ENCODE measurements around the gene CORO6. TPM values are rescaled to one million over a fixed set of nuclear protein-coding genes. Genes with fewer than 3 reads are reported as not detected.

Gene CORO6
- total and polyA plus RNA-seq, 5 donors from 2014 or later: 0.15 to 4.3 (median 0.45) TPM; not detected in 1

GRCh38 chr17:29577001-29577370 lies 45.7 kb downstream of the CORO6 start:
- Mint-ChIP-seq H3K36me3 (peaks cover 28% of the 10 kb centered on the region), H3K27ac (no peak overlapping the region), H3K9me3 (peaks cover 0 to 1% (median 0%) of the 10 kb centered on the region in 7 donors), H3K27me3 (no peaks in the 10 kb centered on the region), H3K4me3 (no peak overlapping the region), H3K4me1 (peaks cover 5 to 13% (median 7%) of the 10 kb centered on the region in 4 donors)
- DNase-seq (no peak), ATAC-seq (ENCODE audit: low read depth in 2 of 2) (no peak)
- peaks cover 4% of the 10 kb centered on the region for H3K4me1 ChIP-seq (ENCODE audit: control insufficient read depth, insufficient read depth, low read length, poor library complexity, severe bottlenecking)
- H3K9me3 ChIP-seq (ENCODE audit: control insufficient read depth in 2 of 2, low read length in 2 of 2): no peaks in the 10 kb centered on the region
- peaks cover 37% of the 10 kb centered on the region for H3K36me3 ChIP-seq (ENCODE audit: control insufficient read depth, insufficient read depth, low read length)
- no peak overlapping the region for H3K4me3 ChIP-seq (ENCODE audit: low read depth, low read length)
- no peak overlapping the region for H3K27ac ChIP-seq (ENCODE audit: insufficient read depth, low read length, poor library complexity, severe bottlenecking)
- H3K27me3 ChIP-seq (ENCODE audit: control insufficient read depth, insufficient read depth, low read length): no peaks in the 10 kb centered on the region

- Mint-ChIP-seq H3K36me3 (peaks cover 28% of the 10 kb centered on the region), H3K27me3 (no peaks in the 10 kb centered on the region), H3K27ac (no peak overlapping the region), H3K4me3 (no peak overlapping the region), H3K9me3 (peaks cover 0 to 1% (median 0%) of the 10 kb centered on the region in 7 donors), H3K4me1 (peaks cover 5 to 13% (median 7%) of the 10 kb centered on the region in 4 donors)
- Histone ChIP-seq H3K27me3 (ENCODE audit: control insufficient read depth, insufficient read depth, low read length) (no peaks in the 10 kb centered on the region), H3K4me3 (ENCODE audit: low read depth, low read length) (no peak overlapping the region), H3K27ac (ENCODE audit: insufficient read depth, low read length, poor library complexity, severe bottlenecking) (no peak overlapping the region), H3K4me1 (ENCODE audit: control insufficient read depth, insufficient read depth, low read length, poor library complexity, severe bottlenecking) (peaks cover 4% of the 10 kb centered on the region), H3K9me3 (ENCODE audit: control insufficient read depth in 2 of 2, low read length in 2 of 2) (no peaks in the 10 kb centered on the region), H3K36me3 (ENCODE audit: control insufficient read depth, insufficient read depth, low read length) (peaks cover 33% of the 10 kb centered on the region)
- no peak for DNase-seq
- ATAC-seq (ENCODE audit: low read depth in 2 of 2): no peak
Measured at GRCh38 chr17:29576214-29577000, 46.3 kb downstream of the CORO6 start.

GRCh38 chr17:29575511-29576213 lies 47.0 kb downstream of the CORO6 start:
- Histone ChIP-seq H3K4me1 (ENCODE audit: control insufficient read depth, insufficient read depth, low read length, poor library complexity, severe bottlenecking) (peaks cover 4% of the 10 kb centered on the region), H3K27me3 (ENCODE audit: control insufficient read depth, insufficient read depth, low read length) (no peaks in the 10 kb centered on the region), H3K36me3 (ENCODE audit: control insufficient read depth, insufficient read depth, low read length) (peaks cover 33% of the 10 kb centered on the region), H3K9me3 (ENCODE audit: control insufficient read depth in 2 of 2, low read length in 2 of 2) (no peaks in the 10 kb centered on the region), H3K4me3 (ENCODE audit: low read depth, low read length) (no peak overlapping the region), H3K27ac (ENCODE audit: insufficient read depth, low read length, poor library complexity, severe bottlenecking) (no peak overlapping the region)
- H3K4me3 Mint-ChIP-seq: peak overlapping the region in 1 of 4 donors; percentile 71
- peaks cover 28% of the 10 kb centered on the region for H3K36me3 Mint-ChIP-seq
- H3K9me3 Mint-ChIP-seq: peaks cover 0 to 3% (median 0%) of the 10 kb centered on the region in 7 donors
- H3K4me1 Mint-ChIP-seq: peaks cover 5 to 18% (median 12%) of the 10 kb centered on the region in 4 donors
- no peaks in the 10 kb centered on the region for H3K27me3 Mint-ChIP-seq
- no peak for DNase-seq
- no peak for ATAC-seq (ENCODE audit: low read depth in 2 of 2)
- H3K27ac Mint-ChIP-seq: no peak overlapping the region

- peak overlapping the region in 1 of 4 donors; percentile 71 for H3K4me3 Mint-ChIP-seq
- peaks cover 0 to 14% (median 8%) of the 10 kb centered on the region in 4 donors for H3K4me1 Mint-ChIP-seq
- H3K27ac Mint-ChIP-seq: no peak overlapping the region
- Histone ChIP-seq H3K4me1 (ENCODE audit: control insufficient read depth, insufficient read depth, low read length, poor library complexity, severe bottlenecking) (no peaks in the 10 kb centered on the region), H3K27me3 (ENCODE audit: control insufficient read depth, insufficient read depth, low read length) (no peaks in the 10 kb centered on the region), H3K36me3 (ENCODE audit: control insufficient read depth, insufficient read depth, low read length) (peaks cover 33% of the 10 kb centered on the region), H3K4me3 (ENCODE audit: low read depth, low read length) (no peak overlapping the region), H3K9me3 (ENCODE audit: control insufficient read depth in 2 of 2, low read length in 2 of 2) (no peaks in the 10 kb centered on the region), H3K27ac (ENCODE audit: insufficient read depth, low read length, poor library complexity, severe bottlenecking) (no peak overlapping the region)
- no peaks in the 10 kb centered on the region for H3K27me3 Mint-ChIP-seq
- ATAC-seq (ENCODE audit: low read depth in 2 of 2) (no peak), DNase-seq (no peak)
- H3K9me3 Mint-ChIP-seq: peaks cover 0 to 2% (median 0%) of the 10 kb centered on the region in 7 donors
- H3K36me3 Mint-ChIP-seq: peaks cover 21% of the 10 kb centered on the region
Measured at GRCh38 chr17:29574732-29575510, 47.8 kb downstream of the CORO6 start.

DNA sequence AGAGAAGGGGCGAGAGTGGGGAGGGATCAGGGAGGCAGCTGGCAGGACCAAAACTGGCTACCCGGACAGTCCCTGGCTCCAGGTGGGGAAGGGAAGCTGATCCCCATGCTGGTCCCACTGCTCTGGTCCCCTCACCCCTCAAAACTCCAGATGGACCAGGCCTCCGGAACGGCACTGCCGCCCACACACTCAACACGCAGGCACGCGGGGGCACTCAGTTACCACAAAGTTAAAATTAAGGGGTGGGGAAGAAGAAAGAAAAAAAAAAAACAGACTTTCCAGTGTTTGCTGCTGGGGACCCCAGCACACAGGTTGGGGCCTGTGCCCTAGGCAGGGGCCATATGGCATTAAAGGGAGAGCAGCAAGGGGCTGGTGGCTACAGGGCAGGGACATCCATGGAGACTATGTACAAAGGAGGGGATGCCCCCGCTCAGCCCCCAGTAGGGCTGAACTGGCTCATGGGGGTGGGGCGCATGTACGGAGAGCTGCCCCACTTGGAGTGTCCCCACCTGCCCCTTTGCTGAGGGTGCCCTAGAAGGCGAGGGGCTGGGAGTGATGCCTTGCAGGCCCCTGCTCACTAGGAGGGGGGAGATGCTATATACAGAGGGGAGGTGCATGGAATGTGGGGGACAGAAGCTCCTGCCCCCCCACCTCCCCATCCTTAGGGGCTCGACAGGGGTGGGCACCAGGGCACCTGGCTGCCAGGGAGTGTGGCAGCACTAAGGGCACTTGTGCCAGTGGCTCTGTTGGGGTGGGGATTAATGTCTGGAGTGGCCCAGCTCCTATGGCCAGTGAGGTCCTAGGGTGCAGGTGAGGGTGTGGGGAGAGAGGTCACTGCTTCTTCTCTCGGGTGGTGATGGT lies 48.6 kb downstream of the CORO6 start:
- peak overlapping the region in 1 of 3 donors; percentile 12 for H3K27ac Mint-ChIP-seq
- H3K27me3 Mint-ChIP-seq: no peaks in the 10 kb centered on the region
- Histone ChIP-seq H3K4me3 (ENCODE audit: low read depth, low read length) (no peak overlapping the region), H3K9me3 (ENCODE audit: control insufficient read depth in 2 of 2, low read length in 2 of 2) (no peaks in the 10 kb centered on the region), H3K4me1 (ENCODE audit: control insufficient read depth, insufficient read depth, low read length, poor library complexity, severe bottlenecking) (peaks cover 4% of the 10 kb centered on the region), H3K27ac (ENCODE audit: insufficient read depth, low read length, poor library complexity, severe bottlenecking) (no peak overlapping the region), H3K27me3 (ENCODE audit: control insufficient read depth, insufficient read depth, low read length) (no peaks in the 10 kb centered on the region), H3K36me3 (ENCODE audit: control insufficient read depth, insufficient read depth, low read length) (peaks cover 33% of the 10 kb centered on the region)
- ATAC-seq (ENCODE audit: low read depth in 2 of 2) (no peak), DNase-seq (no peak)
- peaks cover 0 to 2% (median 0%) of the 10 kb centered on the region in 7 donors for H3K9me3 Mint-ChIP-seq
- H3K36me3 Mint-ChIP-seq: peaks cover 16% of the 10 kb centered on the region
- no peak overlapping the region for H3K4me3 Mint-ChIP-seq
- peaks cover 0 to 20% (median 13%) of the 10 kb centered on the region in 4 donors for H3K4me1 Mint-ChIP-seq

GRCh38 chr17:29573558-29573869 lies 49.2 kb downstream of the CORO6 start:
- no peak for DNase-seq
- peaks cover 0 to 22% (median 15%) of the 10 kb centered on the region in 4 donors for H3K4me1 Mint-ChIP-seq
- no peak overlapping the region for H3K4me3 Mint-ChIP-seq
- Histone ChIP-seq H3K9me3 (ENCODE audit: control insufficient read depth in 2 of 2, low read length in 2 of 2) (no peaks in the 10 kb centered on the region), H3K36me3 (ENCODE audit: control insufficient read depth, insufficient read depth, low read length) (peaks cover 33% of the 10 kb centered on the region), H3K4me3 (ENCODE audit: low read depth, low read length) (no peak overlapping the region), H3K27ac (ENCODE audit: insufficient read depth, low read length, poor library complexity, severe bottlenecking) (no peak overlapping the region), H3K27me3 (ENCODE audit: control insufficient read depth, insufficient read depth, low read length) (no peaks in the 10 kb centered on the region), H3K4me1 (ENCODE audit: control insufficient read depth, insufficient read depth, low read length, poor library complexity, severe bottlenecking) (peaks cover 8% of the 10 kb centered on the region)
- peaks cover 0 to 2% (median 0%) of the 10 kb centered on the region in 7 donors for H3K9me3 Mint-ChIP-seq
- no peaks in the 10 kb centered on the region for H3K27me3 Mint-ChIP-seq
- H3K36me3 Mint-ChIP-seq: peaks cover 12% of the 10 kb centered on the region
- H3K27ac Mint-ChIP-seq: no peak overlapping the region
- ATAC-seq (ENCODE audit: low read depth in 2 of 2): no peak

All from CD4-positive, CD25-positive, alpha-beta regulatory T cell (primary cell).